A549 (cell line): Measurements from ENCODE around the gene CTPS2. TPM values are rescaled to one million over a fixed set of nuclear protein-coding genes. Genes with fewer than 3 reads are reported as not detected.
A peak's percentile ranks its signal among the peaks of the same experiment; 100 is the strongest.

Experiments
- ATAC-seq, 2 experiments: fragments of 200-7000 bp in 1 of 2; fragments of >200 bp in 1 of 2; cut with Nextera tagmentation in 1 of 2; cut with Tn5 transposase in 1 of 2; 3 replicates each; pipeline versions ENCODE4 v1.8.0 to v1.9.1; 2018 to 2020; ENCODE audit warnings: mild to moderate bottlenecking in 1 of 2, moderate library complexity in 1 of 2
- CTCF ChIA-PET: fragments of 300-600 bp; sonication (Branson Sonifier 250); formaldehyde crosslinking; extraction: SDS; loops from one replicate; lab custom pipeline; 2021; ENCODE audit warnings: antibody characterized with exemption, inconsistent platforms; lab: Yijun Ruan, JAX
- POLR2A ChIA-PET: fragments of 350-600 bp; formaldehyde crosslinking; extraction: SDS; loops from one replicate; lab custom pipeline; 2021; ENCODE audit warnings: antibody characterized with exemption, inconsistent platforms; lab: Yijun Ruan, JAX
- DNase-seq, 2 experiments: peaks; one replicate each; pipeline versions ENCODE4 v3.0.0 to v3.0.0-alpha.2; 2011 to 2016; ENCODE audit warnings: low read depth in 1 of 2, low spot score in 1 of 2
- FAIRE-seq: peaks from 2 replicates; lab custom pipeline; 2011; peaks lifted over from hg19 to GRCh38; lab: Jason Lieb, UNC
- H3K27ac ChIP-seq, 2 experiments: fragments of >200 bp; sonication (Bioruptor Twin); formaldehyde crosslinking; 3 replicates each; pipeline ENCODE4 v1.5.1; 2016 to 2017
- H3K4me1 ChIP-seq: fragments of >200 bp; sonication (Bioruptor Twin); formaldehyde crosslinking; 3 replicates; pipeline ENCODE4 v1.6.1; 2016
- H3K4me2 ChIP-seq: fragments of >200 bp; sonication (Bioruptor Twin); formaldehyde crosslinking; 3 replicates; pipeline ENCODE4 v1.6.1; 2016
- H3K4me3 ChIP-seq: fragments of >200 bp; sonication (Bioruptor Twin); formaldehyde crosslinking; 3 replicates; pipeline ENCODE4 v1.5.1; 2016
- H3K9me3 ChIP-seq: fragments of >200 bp; sonication (Bioruptor Twin); formaldehyde crosslinking; 3 replicates; pipeline ENCODE4 v1.6.1; 2016
- BHLHE40 ChIP-seq: IDR thresholded peaks from 2 replicates; pipeline ENCODE4 v1.6.1; 2012; ENCODE audit warnings: low read depth, low read length, inconsistent platforms
- CEBPB ChIP-seq, 2 experiments: fragments of >200 bp in 1 of 2; sonication (Bioruptor Twin) in 1 of 2; formaldehyde crosslinking in 1 of 2; IDR thresholded peaks; 2 replicates each; pipeline ENCODE4 v1.6.1; 2012 to 2016
- EHF ChIP-seq: fragments of 250-450 bp; sonication (Bioruptor Pico); IDR thresholded peaks from 2 replicates; pipeline ENCODE4 v1.5.0; 2020; ENCODE audit warnings: mild to moderate bottlenecking
- EHMT2 ChIP-seq: fragments of 200-600 bp; sonication (generic); IDR thresholded peaks from 2 replicates; pipeline ENCODE4 v1.6.1; 2016; ENCODE audit warnings: antibody characterized with exemption, low read depth, mild to moderate bottlenecking, moderate library complexity
- FOSB ChIP-seq: fragments of 250-450 bp; sonication (Bioruptor Pico); IDR thresholded peaks from 2 replicates; pipeline ENCODE4 v1.5.0; 2020; ENCODE audit warnings: mild to moderate bottlenecking, moderate library complexity
- GATA3 ChIP-seq: IDR thresholded peaks from 2 replicates; pipeline ENCODE4 v1.6.1; 2012; ENCODE audit warnings: borderline replicate concordance
- HDAC2 ChIP-seq: fragments of 200-600 bp; sonication (generic); IDR thresholded peaks from 2 replicates; pipeline ENCODE4 v1.6.1; 2016
- HMGXB4 ChIP-seq: fragments of 250-450 bp; sonication (Bioruptor Pico); IDR thresholded peaks from 2 replicates; pipeline ENCODE4 v1.5.0; 2021; ENCODE audit warnings: mild to moderate bottlenecking, moderate library complexity, borderline replicate concordance
- HOXA7 ChIP-seq: fragments of 250-450 bp; sonication (Bioruptor Pico); IDR thresholded peaks from 2 replicates; pipeline ENCODE4 v1.5.0; 2020; ENCODE audit warnings: mild to moderate bottlenecking, moderate library complexity
- HOXB5 ChIP-seq: fragments of 250-450 bp; sonication (Bioruptor Pico); IDR thresholded peaks from 2 replicates; pipeline ENCODE4 v1.5.0; 2020; ENCODE audit warnings: mild to moderate bottlenecking, moderate library complexity
- JUN ChIP-seq, 2 experiments: fragments of >200 bp; sonication (Bioruptor Twin); formaldehyde crosslinking; IDR thresholded peaks; 2 replicates in 1 of 2; 3 replicates in 1 of 2; pipeline ENCODE4 v1.6.1; 2016 to 2017
- KDM1A ChIP-seq: fragments of 200-600 bp; sonication (generic); IDR thresholded peaks from 2 replicates; pipeline ENCODE4 v1.6.1; 2016; ENCODE audit warnings: low read depth, mild to moderate bottlenecking
- KDM5A ChIP-seq: fragments of 200-600 bp; sonication (generic); IDR thresholded peaks from 2 replicates; pipeline ENCODE4 v1.6.1; 2016; ENCODE audit warnings: antibody characterized with exemption, mild to moderate bottlenecking
- MAX ChIP-seq: IDR thresholded peaks from 2 replicates; pipeline ENCODE4 v1.6.1; 2012
- MAZ ChIP-seq: fragments of 150-350 bp; IDR thresholded peaks from 2 replicates; pipeline ENCODE4 v1.6.1; 2014; ENCODE audit warnings: antibody characterized with exemption, low read depth, low read length, borderline replicate concordance
- MYC ChIP-seq: IDR thresholded peaks from 2 replicates; pipeline ENCODE4 v1.6.1; 2012; ENCODE audit warnings: mild to moderate bottlenecking, inconsistent platforms, low read length, improper control_type of control experiment, borderline replicate concordance
- NFE2L2 ChIP-seq: fragments of 150-350 bp; conservative IDR thresholded peaks from 2 replicates; pipeline ENCODE4 v1.6.1; 2014; ENCODE audit warnings: low read length
- NPAS2 ChIP-seq: fragments of 250-450 bp; sonication (Bioruptor Pico); IDR thresholded peaks from 2 replicates; pipeline ENCODE4 v1.8.0; 2022; ENCODE audit warnings: mild to moderate bottlenecking, moderate library complexity, borderline replicate concordance
- PHF8 ChIP-seq: fragments of 200-600 bp; sonication (generic); IDR thresholded peaks from 2 replicates; pipeline ENCODE4 v1.6.1; 2016; ENCODE audit warnings: low read depth, mild to moderate bottlenecking, antibody characterized with exemption, moderate library complexity, borderline replicate concordance
- POLR2A ChIP-seq: IDR thresholded peaks from 2 replicates; pipeline ENCODE4 v1.6.1; 2012; ENCODE audit warnings: mild to moderate bottlenecking, low read length
- POLR2AphosphoS2 ChIP-seq: conservative IDR thresholded peaks from 2 replicates; pipeline ENCODE4 v1.6.1; 2012; ENCODE audit warnings: low read length, improper control_type of control experiment, inconsistent platforms
- SMC3 ChIP-seq: fragments of >200 bp; sonication (Bioruptor Twin); formaldehyde crosslinking; IDR thresholded peaks from 3 replicates; pipeline ENCODE4 v1.6.1; 2018; ENCODE audit warnings: inconsistent platforms
- SREBF2 ChIP-seq: fragments of 450-650 bp; IDR thresholded peaks from 2 replicates; pipeline ENCODE4 v1.6.1; 2014; ENCODE audit warnings: mild to moderate bottlenecking, moderate library complexity
- TP53 ChIP-seq: fragments of 250-450 bp; sonication (Bioruptor Pico); IDR thresholded peaks from 2 replicates; pipeline ENCODE4 v1.5.0; 2021; ENCODE audit warnings: mild to moderate bottlenecking, moderate library complexity
- ZC3H11A ChIP-seq: fragments of 450-650 bp; IDR thresholded peaks from 2 replicates; pipeline ENCODE4 v1.6.1; 2014; ENCODE audit warnings: antibody characterized with exemption, mild to moderate bottlenecking
- WGBS: methylation state at CpG from one replicate; pipeline ENCODE4 v1.1.6; 2017; ENCODE audit errors: missing lambda C conversion rate; 5-methylcytosine and 5-hydroxymethylcytosine counted together
- polyA plus RNA-seq, 4 experiments: library from polyadenylated mRNA; depleted of rRNA in 3 of 4; stranded (reverse); fragments of >200 nt; fragmentation: RNase III in 1 of 4; extraction: RNeasy Plus Mini Kit Qiagen cat#74134 plus additional on column Dnase treatment in 1 of 4; gene quantifications; 2 replicates in 3 of 4; 3 replicates in 1 of 4; pipeline ENCODE4 v1.2.3, GENCODE V29; 2011 to 2017

Gene CTPS2
- polyA plus RNA-seq, 2 of the 4 experiments (the other 2 are of a cell fraction): 11.1 to 18.5 TPM

GRCh38 chrX:16714504-16714903, 2.0 kb upstream of the CTPS2 start:
- TF ChIP-seq FOSB (CRISPR knock-in tag) (no peak), HDAC2 (no peak), HOXB5 (CRISPR knock-in tag) (no peak), GATA3 (no peak), JUN (IDR thresholded peaks at IDR 0.05) (no peak), NFE2L2 (no peak), SREBF2 (no peak), KDM1A (no peak), POLR2AphosphoS2 (no peak), ZC3H11A (no peak), EHF (CRISPR knock-in tag) (no peak), MAX (no peak), BHLHE40 (no peak), MAZ (no peak), SMC3 (no peak), HMGXB4 (CRISPR knock-in tag) (no peak), NPAS2 (CRISPR knock-in tag) (no peak)
- Histone ChIP-seq H3K4me2 (no peak overlapping the region), H3K4me3 (no peak overlapping the region), H3K27ac (no peak overlapping the region), H3K9me3 (no peaks in the 10 kb centered on the region), H3K4me1 (0 out of 3 replicates have a peak, but pooled peaks cover 4% of the 10 kb centered on the region)
- no peak for FAIRE-seq
- 87% methylated on average over 8 of the region's 8 CpGs for WGBS
- CTCF ChIA-PET: no interaction called here
- DNase-seq: no peak
- ATAC-seq: no peak
- POLR2A ChIA-PET: no interaction called here

GRCh38 chrX:16711893-16712547, 449 bp downstream of the CTPS2 start:
- no peaks in the 10 kb centered on the region for H3K4me1 ChIP-seq
- CTCF ChIA-PET: interaction anchor here (1.0 kb wide), 1 partner anchor 16 kb away, joined by 4 read pairs; no protein-coding TSS in a partner anchor
- POLR2A ChIA-PET: interaction anchor here (0.5 to 2.2 kb wide), 5 partner anchors 8 to 1037 kb away, joined by 3 to 11 read pairs (median 3); no protein-coding TSS in a partner anchor
- H3K9me3 ChIP-seq: no peaks in the 10 kb centered on the region
- peak overlapping the region; percentile 97 for H3K27ac ChIP-seq
- 1% methylated on average over 19 of the region's 67 CpGs for WGBS
- ATAC-seq: peak; percentile 78 to 80
- H3K4me3 ChIP-seq: peak overlapping the region; percentile 98
- DNase-seq: peak in 1 of 2 experiments; percentile 11
- FAIRE-seq: no peak
- TF ChIP-seq EHMT2 (no peak), MYC (no peak), KDM5A (no peak), POLR2A (no peak), CEBPB (IDR thresholded peaks at IDR 0.05) (no peak), PHF8 (peak; percentile 46), TP53 (CRISPR knock-in tag) (no peak), HOXA7 (no peak)
- H3K4me2 ChIP-seq: peak overlapping the region; percentile 94
